ENCODE results near the gene NRP1. TPM values are rescaled to one million over a fixed set of nuclear protein-coding genes. Genes with fewer than 3 reads are reported as not detected.

NRP1 gene
- polyA plus RNA-seq, 1 experiment = 218 TPM

DNA sequence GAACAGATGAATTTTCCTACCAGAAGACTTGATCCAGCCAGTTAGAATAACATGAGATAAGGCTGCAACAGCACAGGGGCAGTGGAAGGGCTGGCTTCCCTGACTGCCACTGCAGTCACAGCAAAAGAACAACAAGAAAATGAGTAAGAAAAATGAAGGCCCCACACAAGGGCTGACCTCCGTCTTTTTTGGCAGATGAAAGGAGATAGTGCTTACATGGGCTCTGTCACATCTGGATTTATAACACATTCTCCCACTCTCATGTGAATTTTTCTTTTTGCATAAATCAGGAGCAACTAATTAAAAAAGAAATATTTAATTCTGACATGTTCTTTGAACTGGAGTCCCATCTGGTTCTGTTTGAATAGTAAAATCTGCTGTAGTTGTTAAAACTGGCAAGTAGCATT, 99.6 kb downstream of the NRP1 start:
- CTCF ChIA-PET = interaction anchor here (0.6 kb wide), 1 partner anchor 27 kb away, joined by 4 read pairs; no protein-coding TSS in a partner anchor
- no peak overlapping the region for H3K4me3 ChIP-seq (ENCODE audit: low read depth, low read length)
- H3K27me3 ChIP-seq (ENCODE audit: control insufficient read depth, insufficient read depth, low read length) = no peaks in the 10 kb centered on the region
- H3K9me3 ChIP-seq (ENCODE audit: control insufficient read depth, insufficient read depth, low read length) = no peaks in the 10 kb centered on the region
- H3K27ac ChIP-seq (ENCODE audit: low read depth, low read length) = no peak overlapping the region
- no peak for DNase-seq (ENCODE audit: low read depth, low spot score)
- POLR2A ChIA-PET = no interaction called here
- TF ChIP-seq, protein P1, sequence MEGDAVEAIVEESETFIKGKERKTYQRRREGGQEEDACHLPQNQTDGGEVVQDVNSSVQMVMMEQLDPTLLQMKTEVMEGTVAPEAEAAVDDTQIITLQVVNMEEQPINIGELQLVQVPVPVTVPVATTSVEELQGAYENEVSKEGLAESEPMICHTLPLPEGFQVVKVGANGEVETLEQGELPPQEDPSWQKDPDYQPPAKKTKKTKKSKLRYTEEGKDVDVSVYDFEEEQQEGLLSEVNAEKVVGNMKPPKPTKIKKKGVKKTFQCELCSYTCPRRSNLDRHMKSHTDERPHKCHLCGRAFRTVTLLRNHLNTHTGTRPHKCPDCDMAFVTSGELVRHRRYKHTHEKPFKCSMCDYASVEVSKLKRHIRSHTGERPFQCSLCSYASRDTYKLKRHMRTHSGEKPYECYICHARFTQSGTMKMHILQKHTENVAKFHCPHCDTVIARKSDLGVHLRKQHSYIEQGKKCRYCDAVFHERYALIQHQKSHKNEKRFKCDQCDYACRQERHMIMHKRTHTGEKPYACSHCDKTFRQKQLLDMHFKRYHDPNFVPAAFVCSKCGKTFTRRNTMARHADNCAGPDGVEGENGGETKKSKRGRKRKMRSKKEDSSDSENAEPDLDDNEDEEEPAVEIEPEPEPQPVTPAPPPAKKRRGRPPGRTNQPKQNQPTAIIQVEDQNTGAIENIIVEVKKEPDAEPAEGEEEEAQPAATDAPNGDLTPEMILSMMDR (IDR thresholded peaks at IDR 0.05; ENCODE audit: low read depth, low read length) = no peak

DNA sequence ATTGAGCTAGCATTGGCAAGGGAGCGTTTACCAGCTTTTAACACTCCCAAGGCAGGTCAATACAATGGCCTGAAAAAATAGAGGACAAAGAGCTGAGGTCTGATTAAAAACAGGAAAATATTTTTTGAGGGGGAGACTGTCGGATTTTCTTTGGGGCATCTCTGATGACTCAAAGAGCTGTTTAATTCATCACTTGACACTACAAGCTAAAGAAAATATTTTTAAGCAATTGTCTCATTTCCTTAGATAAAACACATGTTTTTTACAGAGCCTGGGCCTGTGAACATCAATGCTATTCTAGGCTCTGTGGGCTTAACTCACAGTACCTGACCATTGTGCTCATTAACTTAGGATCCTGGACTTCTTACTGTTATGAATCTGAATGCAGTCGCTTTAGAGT, 100.8 kb downstream of the NRP1 start:
- ChIA-PET CTCF (interaction anchor here (0.6 to 1.2 kb wide), 3 partner anchors 36 to 40 kb away, joined by 3 to 6 read pairs (median 4); no protein-coding TSS in a partner anchor), POLR2A (no interaction called here)
- no peak for DNase-seq (ENCODE audit: low read depth, low spot score)
- Histone ChIP-seq H3K4me3 (ENCODE audit: low read depth, low read length) (no peak overlapping the region), H3K27me3 (ENCODE audit: control insufficient read depth, insufficient read depth, low read length) (no peaks in the 10 kb centered on the region), H3K27ac (ENCODE audit: low read depth, low read length) (no peak overlapping the region), H3K9me3 (ENCODE audit: control insufficient read depth, insufficient read depth, low read length) (no peaks in the 10 kb centered on the region)
- TF ChIP-seq, protein P1 (IDR thresholded peaks at IDR 0.05; ENCODE audit: low read depth, low read length) = no peak

DNA sequence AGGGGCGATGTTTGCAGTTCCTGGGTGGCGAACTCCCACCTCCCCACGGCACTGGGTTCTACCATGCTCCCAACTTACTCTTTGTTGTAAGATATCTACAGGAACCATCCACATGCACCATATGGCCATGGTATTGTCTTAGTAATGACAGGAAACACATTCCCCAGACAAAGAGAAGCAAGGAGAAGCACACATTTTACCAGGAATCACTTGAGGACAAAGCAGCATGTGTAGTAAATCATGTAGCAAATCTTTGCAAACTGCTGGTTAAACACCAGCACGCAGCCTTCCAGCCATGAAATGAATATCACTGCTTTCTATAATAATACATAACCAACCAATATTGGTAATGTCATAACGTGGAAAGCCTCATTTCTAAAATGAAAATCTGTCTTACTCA, 101.2 kb downstream of the NRP1 start:
- DNase-seq (ENCODE audit: low read depth, low spot score) = no peak

DNA sequence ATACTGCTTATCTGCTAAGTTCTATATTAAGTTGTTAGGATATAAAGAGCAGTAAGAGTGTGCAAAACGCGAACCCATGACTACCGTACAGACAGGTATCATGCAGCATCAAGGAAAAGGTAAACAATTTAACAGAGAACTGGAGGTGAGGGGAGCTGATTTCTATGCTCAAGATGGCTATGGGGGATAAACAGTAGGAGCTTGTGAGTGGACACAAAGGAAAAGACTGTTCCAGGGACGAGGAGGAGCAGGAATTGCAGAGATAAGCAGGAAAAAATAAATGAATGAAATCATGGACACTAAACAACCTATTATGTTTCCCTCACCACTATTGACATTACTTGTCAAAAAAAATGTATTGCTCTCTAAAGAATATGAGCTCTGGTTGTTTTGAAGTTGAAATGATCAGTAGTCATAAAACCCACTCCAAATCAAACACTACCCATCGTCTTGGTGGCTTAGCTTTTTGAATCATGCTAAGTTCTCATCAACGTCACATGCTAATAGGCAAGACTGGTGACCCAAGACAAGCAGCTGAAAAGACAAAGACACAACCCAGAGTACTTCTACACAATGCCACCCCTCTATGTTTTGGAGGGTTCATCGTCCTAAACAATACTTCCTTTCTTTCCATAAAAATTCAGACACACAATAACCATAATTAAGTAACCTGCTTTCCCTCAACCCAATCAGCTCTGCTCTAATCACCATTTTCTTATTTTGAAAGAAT, 102.7 kb downstream of the NRP1 start:
- Histone ChIP-seq H3K27ac (ENCODE audit: low read depth, low read length) (no peak overlapping the region), H3K4me3 (ENCODE audit: low read depth, low read length) (no peak overlapping the region), H3K9me3 (ENCODE audit: control insufficient read depth, insufficient read depth, low read length) (no peaks in the 10 kb centered on the region), H3K27me3 (ENCODE audit: control insufficient read depth, insufficient read depth, low read length) (no peaks in the 10 kb centered on the region)
- ChIA-PET POLR2A (interaction anchor here (0.7 kb wide), 1 partner anchor 15 kb away, joined by 3 read pairs; no protein-coding TSS in a partner anchor), CTCF (interaction anchor here (0.5 kb wide), 1 partner anchor 1865 kb away, joined by 4 read pairs; no protein-coding TSS in a partner anchor)
- TF ChIP-seq, protein P1 (IDR thresholded peaks at IDR 0.05; ENCODE audit: low read depth, low read length) = no peak
- no peak for DNase-seq (ENCODE audit: low read depth, low spot score)

More for the DNA sequence above, 101.2 kb downstream of the NRP1 start:
- Histone ChIP-seq H3K27me3 (ENCODE audit: control insufficient read depth, insufficient read depth, low read length) (no peaks in the 10 kb centered on the region), H3K9me3 (ENCODE audit: control insufficient read depth, insufficient read depth, low read length) (no peaks in the 10 kb centered on the region), H3K4me3 (ENCODE audit: low read depth, low read length) (no peak overlapping the region), H3K27ac (ENCODE audit: low read depth, low read length) (no peak overlapping the region)
- TF ChIP-seq, protein P1 (IDR thresholded peaks at IDR 0.05; ENCODE audit: low read depth, low read length) = no peak
- ChIA-PET POLR2A (no interaction called here), CTCF (interaction anchor here (0.9 to 1.2 kb wide), 2 partner anchors 40 kb away, joined by 3 to 6 read pairs; no protein-coding TSS in a partner anchor)

DNA sequence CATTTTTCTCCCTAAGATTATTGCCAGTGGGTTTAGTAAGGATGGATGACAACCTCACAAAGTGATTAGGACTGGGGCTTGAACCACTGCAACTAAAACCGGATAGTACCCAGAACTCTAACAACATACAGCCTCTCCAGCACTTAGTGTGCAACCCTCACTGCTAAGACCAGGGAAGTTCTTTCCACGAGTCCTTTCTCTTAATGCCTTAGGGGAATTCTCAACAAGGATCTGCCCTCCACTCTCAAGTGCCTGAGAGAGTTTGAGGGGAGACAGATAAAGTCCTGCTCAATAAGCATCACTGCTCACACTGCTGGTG, 104.6 kb downstream of the NRP1 start:
- no peak for DNase-seq (ENCODE audit: low read depth, low spot score)
- Histone ChIP-seq H3K27me3 (ENCODE audit: control insufficient read depth, insufficient read depth, low read length) (no peaks in the 10 kb centered on the region), H3K4me3 (ENCODE audit: low read depth, low read length) (no peak overlapping the region), H3K27ac (ENCODE audit: low read depth, low read length) (no peak overlapping the region), H3K9me3 (ENCODE audit: control insufficient read depth, insufficient read depth, low read length) (no peaks in the 10 kb centered on the region)
- ChIA-PET CTCF (no interaction called here), POLR2A (no interaction called here)
- TF ChIP-seq, protein P1 (IDR thresholded peaks at IDR 0.05; ENCODE audit: low read depth, low read length) = no peak

Data from AG04450 (cell line).